Measurements from ENCODE around the gene TP53BP1.

TP53BP1 gene

DNA sequence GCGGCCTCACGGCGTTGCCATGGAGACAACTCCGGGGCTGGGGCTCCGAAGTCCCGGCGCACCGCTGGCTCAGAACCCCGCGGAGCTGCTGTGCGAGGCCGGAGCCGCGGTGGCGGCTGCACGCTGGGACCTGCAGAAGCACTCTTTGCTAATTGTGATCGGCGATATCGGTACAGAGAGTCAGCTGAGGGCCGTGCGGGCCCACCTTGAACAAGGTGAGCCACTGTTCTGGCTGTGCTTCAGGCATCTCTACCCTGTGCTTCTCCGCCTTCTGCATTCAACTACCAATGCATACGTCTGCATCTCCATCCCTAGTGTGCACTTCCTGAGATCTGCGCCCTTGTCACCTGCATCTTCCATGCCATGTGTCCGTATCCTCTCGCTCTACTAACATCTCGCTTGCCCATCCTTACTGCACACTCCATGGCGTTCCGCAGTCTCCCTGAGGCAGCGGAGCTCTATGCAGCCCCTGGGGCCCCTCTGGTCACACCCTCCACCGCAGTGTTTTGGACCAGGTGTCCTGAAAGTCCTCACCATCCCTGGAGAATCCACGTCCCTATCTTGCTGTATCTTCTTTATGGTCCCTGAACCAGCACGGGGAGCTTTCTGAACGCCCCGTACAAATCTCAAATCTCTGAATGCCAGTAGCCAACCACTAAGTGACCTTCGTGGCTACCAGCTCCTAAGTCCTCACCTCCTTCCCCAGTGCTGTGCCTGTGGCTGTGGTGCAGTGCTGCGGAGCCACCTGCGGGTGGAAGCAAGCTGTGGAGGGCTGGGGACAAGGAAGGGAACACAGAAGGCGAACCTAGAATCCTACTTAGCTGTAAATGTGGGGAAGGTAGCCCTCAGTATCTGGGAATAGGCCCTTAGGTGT, 18.3 kb upstream of the TP53BP1 start:
- peak; percentile 48 for ATAC-seq
- TF ChIP-seq CREB5 (CRISPR knock-in tag; IDR thresholded peaks at IDR 0.05; ENCODE audit: low read depth) (no peak), PATZ1 (CRISPR knock-in tag; IDR thresholded peaks at IDR 0.05; ENCODE audit: borderline replicate concordance) (no peak), ZFP3 (CRISPR knock-in tag; IDR thresholded peaks at IDR 0.05) (no peak)

DNA sequence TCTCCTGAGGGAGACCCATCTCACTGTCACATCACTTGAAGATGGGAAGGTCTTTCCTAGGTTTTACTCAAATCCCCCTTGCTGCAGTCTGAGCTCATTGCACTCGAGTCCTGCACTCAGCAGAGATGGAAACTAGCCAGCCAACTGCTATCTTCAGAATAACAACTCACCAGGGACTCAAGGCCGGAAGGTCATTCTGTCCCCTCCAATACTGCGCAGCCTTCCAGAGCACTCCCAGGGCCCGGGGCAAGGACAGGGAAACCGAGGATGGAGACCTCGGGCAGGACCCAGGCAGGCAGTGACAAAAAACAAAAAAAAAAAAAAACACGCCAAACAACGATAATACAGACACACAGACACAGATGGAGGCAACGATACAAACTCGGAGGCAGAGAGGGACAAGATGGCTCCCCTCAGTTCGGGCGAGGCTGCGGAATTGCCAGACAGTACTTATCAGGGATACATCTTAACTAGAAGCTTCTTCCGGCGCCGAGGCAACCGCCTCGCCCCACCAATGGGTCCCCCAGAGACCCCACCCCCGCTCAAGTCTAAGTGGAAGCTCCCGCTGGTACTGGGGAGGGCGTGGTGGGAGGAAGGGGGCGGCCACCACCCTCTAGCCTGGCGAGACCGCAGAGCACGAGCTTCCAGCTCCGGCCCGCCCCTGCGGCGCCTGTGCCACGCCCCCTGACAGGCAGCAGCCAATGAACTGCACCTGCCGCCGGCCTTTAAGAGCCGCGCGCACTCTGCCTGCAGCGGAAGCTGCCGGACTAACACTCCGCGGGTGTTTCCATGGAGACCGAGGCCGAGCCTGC, 17.4 kb upstream of the TP53BP1 start:
- TF ChIP-seq PATZ1 (CRISPR knock-in tag; IDR thresholded peaks at IDR 0.05; ENCODE audit: borderline replicate concordance): peak; percentile 76; the same call in 1 of the 2 replicates
- TF ChIP-seq CSDC2 (CRISPR knock-in tag; IDR thresholded peaks at IDR 0.05): no peak
- no peak for TF ChIP-seq CSRNP3 (CRISPR knock-in tag; IDR thresholded peaks at IDR 0.05)
- peak; percentile 93 for ATAC-seq

GRCh38 chr15:43509660-43510199, 16.8 kb upstream of the TP53BP1 start:
- ATAC-seq: peak; percentile 21
- TF ChIP-seq PATZ1 (CRISPR knock-in tag; IDR thresholded peaks at IDR 0.05; ENCODE audit: borderline replicate concordance) (no peak), ZFP30 (CRISPR knock-in tag; IDR thresholded peaks at IDR 0.05) (no peak), PPARA (CRISPR knock-in tag; IDR thresholded peaks at IDR 0.05; ENCODE audit: borderline replicate concordance) (no peak), ZC3H10 (CRISPR knock-in tag; IDR thresholded peaks at IDR 0.05) (no peak), TCF4 (CRISPR knock-in tag; IDR thresholded peaks at IDR 0.05; ENCODE audit: borderline replicate concordance) (no peak), ZNF565 (CRISPR knock-in tag; conservative IDR thresholded peaks at IDR 0.05; ENCODE audit: low read depth) (no peak), RARB (CRISPR knock-in tag; IDR thresholded peaks at IDR 0.05) (no peak), OSR1 (CRISPR knock-in tag; IDR thresholded peaks at IDR 0.05) (no peak), TSHZ2 (CRISPR knock-in tag; IDR thresholded peaks at IDR 0.05) (no peak), GLIS3 (CRISPR knock-in tag; IDR thresholded peaks at IDR 0.05) (no peak), CREB5 (CRISPR knock-in tag; IDR thresholded peaks at IDR 0.05; ENCODE audit: low read depth) (no peak), ZNF70 (CRISPR knock-in tag; IDR thresholded peaks at IDR 0.05) (no peak), POU6F1 (CRISPR knock-in tag; IDR thresholded peaks at IDR 0.05; ENCODE audit: borderline replicate concordance, low read depth) (no peak), ZNF8 (CRISPR knock-in tag; IDR thresholded peaks at IDR 0.05) (no peak), CSRNP3 (CRISPR knock-in tag; IDR thresholded peaks at IDR 0.05) (no peak)
